Heart left ventricle (tissue), 16 donors: ENCODE results near the gene LRRC53. TPM values are rescaled to one million over a fixed set of nuclear protein-coding genes. Genes with fewer than 3 reads are reported as not detected.

Experiments
- ATAC-seq, 4 donors: fragments of 200-7000 bp; cut with Tn5 transposase; one replicate each; pipeline ENCODE4 v1.9.1; 2020 to 2022; ENCODE audit warnings: moderate library complexity in 4 of 4, mild to moderate bottlenecking in 3 of 4, moderate number of reproducible peaks in 1 of 4
- DNase-seq, 5 donors: peaks; one replicate each; pipeline ENCODE4 v3.0.0-alpha.2; 2020
- H3K27ac ChIP-seq, 12 donors: fragments of 200-600 bp; sonication (generic) in 4 of 12; one replicate each; pipeline versions ENCODE4 v1.5.0 to v1.8.0; 2016 to 2022; ENCODE audit warnings: mild to moderate bottlenecking in 2 of 12
- H3K27me3 ChIP-seq, 9 donors: fragments of 200-600 bp; sonication (generic) in 2 of 9; one replicate each; pipeline versions ENCODE4 v1.5.1 to v1.8.0; 2016 to 2022; ENCODE audit warnings: mild to moderate bottlenecking in 3 of 9
- H3K36me3 ChIP-seq, 9 donors: fragments of 200-600 bp; sonication (generic) in 2 of 9; one replicate each; pipeline versions ENCODE4 v1.5.0 to v1.8.0; 2018 to 2022; ENCODE audit warnings: mild to moderate bottlenecking in 2 of 9
- H3K4me1 ChIP-seq, 12 donors: fragments of 200-600 bp; sonication (generic) in 4 of 12; one replicate each; pipeline versions ENCODE4 v1.5.0 to v1.8.0; 2016 to 2022; ENCODE audit warnings: mild to moderate bottlenecking in 3 of 12
- H3K4me3 ChIP-seq, 12 donors: fragments of 200-600 bp; sonication (generic) in 4 of 12; one replicate each; pipeline versions ENCODE4 v1.5.0 to v1.8.0; 2017 to 2022; ENCODE audit warnings: mild to moderate bottlenecking in 9 of 12, moderate library complexity in 4 of 12
- H3K9me3 ChIP-seq, 12 donors: fragments of 200-600 bp; sonication (generic) in 4 of 12; one replicate each; pipeline versions ENCODE4 v1.5.0 to v1.8.0; 2016 to 2022; ENCODE audit warnings: mild to moderate bottlenecking in 1 of 12
- POLR2A ChIP-seq, 2 donors: fragments of 450-650 bp; IDR thresholded peaks; one replicate each; pipeline ENCODE4 v1.6.1; 2017; ENCODE audit warnings: antibody characterized with exemption in 2 of 2, mild to moderate bottlenecking in 2 of 2, moderate library complexity in 2 of 2
- whole genome bisulfite sequencing, 4 donors: extraction: QIAGEN DNeasy Blood & Tissue Kit in 2 of 4; methylation state at CpG; one replicate each; pipeline versions ENCODE4 v1.1.5 to v1.1.7; 2013 to 2018; 5-methylcytosine and 5-hydroxymethylcytosine counted together
- intact Hi-C, 10 donors: fragments of 100-400 bp; cut with DNase I; formaldehyde crosslinking; loops; one replicate each; pipeline versions ENCODE4 v1.11.1 to v1.14.2; 2022
- polyA plus RNA-seq, 2 donors: library from polyadenylated mRNA; stranded (reverse); fragments of 200-250 nt; gene quantifications; one replicate each; pipeline ENCODE4 v1.2.3, GENCODE V29; 2013
- total RNA-seq, 9 donors: library from RNA; depleted of rRNA in 2 of 9; stranded (reverse); fragments of >200 nt in 2 of 9; fragmentation: NEBNext Ultra II Directional in 3 of 9; extraction: Animal tissue kit (Norgen Biotek cat#: 25700) in 3 of 9; gene quantifications; one replicate each; pipeline versions ENCODE4 v1.1.0 to v1.2.4, GENCODE V29; 2016 to 2023
- TF ChIP-seq, protein P1 (sequence below), 12 donors: fragments of 200-600 bp; sonication (generic) in 4 of 12; IDR thresholded peaks; one replicate each; pipeline versions ENCODE4 v1.5.0 to v1.8.0; 2018 to 2022; ENCODE audit warnings: antibody characterized with exemption in 12 of 12, mild to moderate bottlenecking in 5 of 12
- donor health status: ischemic (EF 13 %, LVEDD 7.1; RV severe dilation, severe dysfunction).
- donor health status: healthy with polysubstance abuse.
- donor health status: DM: no; HTN: yes; CAD: no.
- donor health status: DM: no; HTN: no; CAD: no.
- donor health status: ischemic (EF 25% LVEDD 6.9; RV normal size, moderate dysfunction).
- donor health status: ischemic (EF 25% LVEDD 5.7; RV mildly dilated, moderate dysfunction).
- donor health status: healthy.
- donor health status: DM: yes; HTN: yes; CAD: no.
- donor health status: ischemic (EF 35%, LVEDD 5.7; RV mildly dilated, moderate dysfunction).
- donor health status: nonischemic (EF 11% LVEDD 7.7; RV severe dilation, severe dysfunction).
- donor health status: DM: yes; HTN: yes; CAD: no.
- donor health status: PGD.
- donor health status: ischemic (EF 29% LVEDD 5.4; RV normal size, mild dysfunction).
- donor health status: nonischemic (EF 23%, LVEDD 6.1; RV moderate dilation, normal function).

Gene LRRC53
- total and polyA plus RNA-seq, 11 donors = 0.04 to 0.09 (median 0.06) TPM; not detected in 8

GRCh38 chr1:74513411-74514300 is 1.2 kb upstream of the LRRC53 start:
- peaks cover 0 to 10% (median 0%) of the 10 kb centered on the region in 12 donors for H3K4me1 ChIP-seq
- intact Hi-C loops = no loop called here
- WGBS, 4 donors = 58 to 72% (median 67%) methylated on average over 8 of the region's 8 CpGs

GRCh38 chr1:74508449-74508848 is 4.0 kb downstream of the LRRC53 start:
- H3K27ac ChIP-seq = no peak overlapping the region
- 14 to 31% (median 17%) methylated on average over 3 of the region's 3 CpGs for WGBS, 4 donors
- peaks cover 0 to 10% (median 0%) of the 10 kb centered on the region in 12 donors for H3K4me1 ChIP-seq
- no peak for DNase-seq
- no peak overlapping the region for H3K4me3 ChIP-seq
- no peak for ATAC-seq
- no peaks in the 10 kb centered on the region for H3K27me3 ChIP-seq
- TF ChIP-seq POLR2A (IDR thresholded peaks at IDR 0.05) = no peak
- TF ChIP-seq, protein P1, sequence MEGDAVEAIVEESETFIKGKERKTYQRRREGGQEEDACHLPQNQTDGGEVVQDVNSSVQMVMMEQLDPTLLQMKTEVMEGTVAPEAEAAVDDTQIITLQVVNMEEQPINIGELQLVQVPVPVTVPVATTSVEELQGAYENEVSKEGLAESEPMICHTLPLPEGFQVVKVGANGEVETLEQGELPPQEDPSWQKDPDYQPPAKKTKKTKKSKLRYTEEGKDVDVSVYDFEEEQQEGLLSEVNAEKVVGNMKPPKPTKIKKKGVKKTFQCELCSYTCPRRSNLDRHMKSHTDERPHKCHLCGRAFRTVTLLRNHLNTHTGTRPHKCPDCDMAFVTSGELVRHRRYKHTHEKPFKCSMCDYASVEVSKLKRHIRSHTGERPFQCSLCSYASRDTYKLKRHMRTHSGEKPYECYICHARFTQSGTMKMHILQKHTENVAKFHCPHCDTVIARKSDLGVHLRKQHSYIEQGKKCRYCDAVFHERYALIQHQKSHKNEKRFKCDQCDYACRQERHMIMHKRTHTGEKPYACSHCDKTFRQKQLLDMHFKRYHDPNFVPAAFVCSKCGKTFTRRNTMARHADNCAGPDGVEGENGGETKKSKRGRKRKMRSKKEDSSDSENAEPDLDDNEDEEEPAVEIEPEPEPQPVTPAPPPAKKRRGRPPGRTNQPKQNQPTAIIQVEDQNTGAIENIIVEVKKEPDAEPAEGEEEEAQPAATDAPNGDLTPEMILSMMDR (IDR thresholded peaks at IDR 0.05) = no peak
- H3K9me3 ChIP-seq = no peaks in the 10 kb centered on the region
- intact Hi-C loops = no loop called here
- H3K36me3 ChIP-seq = peaks cover 0 to 4% (median 0%) of the 10 kb centered on the region in 9 donors

More at GRCh38 chr1:74513411-74514300, 1.2 kb upstream of the LRRC53 start:
- peaks cover 0 to 4% (median 0%) of the 10 kb centered on the region in 9 donors for H3K36me3 ChIP-seq
- ATAC-seq (no peak), DNase-seq (no peak)
- no peaks in the 10 kb centered on the region for H3K27me3 ChIP-seq
- H3K9me3 ChIP-seq = no peaks in the 10 kb centered on the region
- H3K27ac ChIP-seq = no peak overlapping the region
- H3K4me3 ChIP-seq = no peak overlapping the region
- TF ChIP-seq POLR2A (IDR thresholded peaks at IDR 0.05) = no peak
- TF ChIP-seq, protein P1 (IDR thresholded peaks at IDR 0.05) = no peak

DNA sequence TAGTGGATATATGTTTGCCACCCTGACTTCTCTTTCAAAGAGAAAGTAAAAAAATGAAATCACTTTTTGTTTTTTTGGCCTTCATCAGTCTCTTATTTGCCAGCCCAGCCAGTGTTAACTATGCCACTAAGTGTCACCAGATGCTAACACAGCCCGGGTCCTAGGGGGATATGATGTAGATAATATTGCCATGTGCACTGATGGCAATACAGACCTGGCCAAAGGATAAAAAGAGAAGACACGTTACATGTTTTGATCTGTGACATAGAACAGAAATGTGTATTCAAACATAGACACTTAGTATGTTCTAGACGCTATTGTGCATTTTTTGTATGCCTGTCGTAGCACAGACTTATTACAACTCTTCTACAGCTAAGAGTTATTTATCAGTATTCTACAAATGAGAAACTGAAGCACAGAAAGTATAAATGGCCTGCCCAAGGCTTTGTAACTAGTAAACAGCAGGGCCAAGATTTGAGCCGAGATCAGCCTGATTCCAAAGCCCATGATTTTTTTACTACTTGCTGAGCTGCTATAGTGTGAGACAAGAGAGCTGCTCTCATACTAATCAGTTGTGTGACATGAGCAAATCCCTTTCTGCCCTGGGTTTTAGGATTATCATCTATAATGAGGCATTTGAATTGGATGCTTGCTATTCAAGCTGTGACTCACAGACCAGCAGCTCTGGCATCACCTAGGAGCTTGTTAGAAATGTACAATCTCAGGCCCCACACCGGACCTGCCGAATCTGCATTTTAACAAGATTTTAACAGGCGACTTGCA is 6.3 kb downstream of the LRRC53 start:
- Histone ChIP-seq H3K4me3 (no peak overlapping the region), H3K4me1 (peaks cover 0 to 3% (median 0%) of the 10 kb centered on the region in 12 donors), H3K9me3 (no peaks in the 10 kb centered on the region), H3K27me3 (no peaks in the 10 kb centered on the region), H3K27ac (no peak overlapping the region), H3K36me3 (peaks cover 0 to 3% (median 0%) of the 10 kb centered on the region in 9 donors)
- DNase-seq (no peak), ATAC-seq (no peak)
- WGBS, 4 donors = 64 to 67% (median 65%) methylated on average over 8 of the region's 8 CpGs
- TF ChIP-seq, protein P1 (IDR thresholded peaks at IDR 0.05) = no peak
- no peak for TF ChIP-seq POLR2A (IDR thresholded peaks at IDR 0.05)
- intact Hi-C loops = no loop called here
